Thyroid gland (tissue), 4 donors: ENCODE measurements around the gene NTRK2.
A peak's percentile ranks its signal among the peaks of the same experiment; 100 is the strongest.

Experiments used
- POLR2A ChIP-seq, 2 donors: fragments of 450-650 bp; IDR thresholded peaks; one replicate each; pipeline ENCODE4 v1.6.1; 2017; ENCODE audit warnings: antibody characterized with exemption in 2 of 2, mild to moderate bottlenecking in 2 of 2, moderate library complexity in 1 of 2
- TF ChIP-seq, protein P1 (sequence below), 6 experiments: fragments of 200-600 bp in 3 of 6; fragments of 450-650 bp in 3 of 6; sonication (generic) in 3 of 6; IDR thresholded peaks; one replicate each; pipeline ENCODE4 v1.5.1; 2016 to 2019; ENCODE audit warnings: antibody characterized with exemption in 6 of 6, mild to moderate bottlenecking in 2 of 6, inconsistent platforms in 1 of 6, moderate library complexity in 1 of 6

DNA sequence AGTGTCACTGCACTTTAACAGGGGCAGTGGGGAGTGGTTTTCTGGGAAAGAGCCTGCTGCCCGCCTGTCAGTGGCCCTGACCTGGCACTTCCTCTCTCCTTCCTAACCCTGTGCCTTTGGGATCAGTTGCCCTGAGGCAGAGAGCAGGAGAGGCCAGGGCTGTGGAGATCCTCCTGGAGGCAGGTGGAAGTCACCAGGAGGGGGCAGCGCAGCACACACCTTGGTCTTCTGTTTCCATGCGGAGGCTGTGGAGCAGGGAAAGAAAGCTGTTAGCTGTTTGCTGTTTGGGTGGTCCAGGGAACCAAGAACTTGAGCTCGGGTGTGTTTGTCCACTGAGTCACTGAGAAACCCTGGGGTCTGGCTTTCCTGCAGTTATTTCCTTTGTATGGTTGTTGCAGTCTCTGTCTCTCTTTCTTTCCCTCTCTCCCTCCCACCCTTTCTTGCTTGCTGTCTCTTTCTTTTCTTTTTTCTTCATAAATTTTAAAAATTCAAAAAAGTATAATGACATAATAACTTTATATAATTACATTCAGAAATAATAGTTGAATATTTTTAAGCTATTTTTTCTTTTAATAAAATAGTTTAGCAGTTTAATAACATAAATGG lies 28.1 kb downstream of the NTRK2 start:
- TF ChIP-seq, protein P1, sequence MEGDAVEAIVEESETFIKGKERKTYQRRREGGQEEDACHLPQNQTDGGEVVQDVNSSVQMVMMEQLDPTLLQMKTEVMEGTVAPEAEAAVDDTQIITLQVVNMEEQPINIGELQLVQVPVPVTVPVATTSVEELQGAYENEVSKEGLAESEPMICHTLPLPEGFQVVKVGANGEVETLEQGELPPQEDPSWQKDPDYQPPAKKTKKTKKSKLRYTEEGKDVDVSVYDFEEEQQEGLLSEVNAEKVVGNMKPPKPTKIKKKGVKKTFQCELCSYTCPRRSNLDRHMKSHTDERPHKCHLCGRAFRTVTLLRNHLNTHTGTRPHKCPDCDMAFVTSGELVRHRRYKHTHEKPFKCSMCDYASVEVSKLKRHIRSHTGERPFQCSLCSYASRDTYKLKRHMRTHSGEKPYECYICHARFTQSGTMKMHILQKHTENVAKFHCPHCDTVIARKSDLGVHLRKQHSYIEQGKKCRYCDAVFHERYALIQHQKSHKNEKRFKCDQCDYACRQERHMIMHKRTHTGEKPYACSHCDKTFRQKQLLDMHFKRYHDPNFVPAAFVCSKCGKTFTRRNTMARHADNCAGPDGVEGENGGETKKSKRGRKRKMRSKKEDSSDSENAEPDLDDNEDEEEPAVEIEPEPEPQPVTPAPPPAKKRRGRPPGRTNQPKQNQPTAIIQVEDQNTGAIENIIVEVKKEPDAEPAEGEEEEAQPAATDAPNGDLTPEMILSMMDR (IDR thresholded peaks at IDR 0.05) = peak in 5 of 6 experiments; percentile 27 to 62 (median 51)
- no peak for TF ChIP-seq POLR2A (IDR thresholded peaks at IDR 0.05)
